MM.1S (cell line): ENCODE data around the gene MRPL27.

Experiments used
- CTCF ChIP-seq: fragments of 300-600 bp; sonication (generic); IDR thresholded peaks from 2 replicates; pipeline ENCODE4 v1.5.1; 2016; ENCODE audit warnings: antibody characterized with exemption, low read length, mixed read lengths
- EZH2 ChIP-seq: fragments of 300-600 bp; sonication (generic); optimal IDR thresholded peaks from 2 replicates; pipeline ENCODE3; 2017; ENCODE audit warnings: low read depth, mild to moderate bottlenecking, antibody characterized with exemption, low read length, mixed read lengths
- EZH2phosphoT487 ChIP-seq: fragments of 300-600 bp; sonication (generic); IDR thresholded peaks from 2 replicates; pipeline ENCODE4 v1.6.1; 2018; ENCODE audit warnings: antibody characterized with exemption, low read length

DNA sequence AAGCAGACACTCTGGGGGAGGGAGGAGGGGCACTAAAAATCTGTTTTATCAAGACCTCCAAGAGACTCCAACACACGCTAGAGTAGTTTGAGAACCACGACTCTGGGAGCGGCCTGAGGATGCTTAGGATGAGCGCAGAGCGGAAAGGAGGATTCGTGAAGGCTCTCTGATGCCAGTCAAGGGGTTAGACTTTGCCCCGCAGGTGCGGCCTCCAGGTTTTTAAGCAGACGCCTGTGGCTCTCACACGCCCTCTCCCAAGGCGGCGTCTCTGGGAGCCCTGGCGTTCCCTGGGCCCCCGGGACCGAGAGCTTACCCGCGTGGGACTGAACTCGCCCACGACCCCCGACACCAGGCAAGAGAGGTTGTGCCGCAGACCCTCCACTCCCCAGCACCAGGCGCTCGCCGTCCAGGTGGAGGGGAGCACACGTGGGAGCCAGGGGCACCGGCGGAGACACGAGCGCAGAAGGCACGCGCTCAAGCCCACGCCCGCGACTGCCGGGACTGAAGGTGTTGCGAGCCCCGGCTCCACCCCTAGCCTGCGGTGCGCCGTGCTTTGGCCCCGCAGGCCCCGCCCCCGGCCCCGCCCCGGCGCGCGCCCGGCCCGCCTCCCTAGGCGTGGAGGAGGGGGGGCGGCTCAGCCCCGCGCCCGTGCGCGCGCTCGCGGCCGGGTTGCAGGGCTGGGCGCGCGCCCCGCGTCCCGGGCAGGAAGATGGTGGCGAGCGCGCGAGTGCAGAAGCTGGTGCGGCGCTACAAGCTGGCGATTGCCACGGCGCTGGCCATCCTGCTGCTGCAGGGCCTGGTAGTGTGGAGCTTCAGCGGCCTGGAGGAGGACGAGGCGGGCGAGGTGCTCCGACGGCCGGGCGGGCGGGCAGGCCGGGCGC, 27.3 kb downstream of the MRPL27 start, which contains the start of gene XYLT2:
- TF ChIP-seq CTCF, result no peak
- TF ChIP-seq EZH2, result no peak
- TF ChIP-seq EZH2phosphoT487, result no peak
